Vagina (tissue), 2 donors: ENCODE results near the gene GALR1. TPM values are rescaled to one million over a fixed set of nuclear protein-coding genes. Genes with fewer than 3 reads are reported as not detected.

ENCODE experiments used
- DNase-seq, 2 donors: peaks; one replicate each; pipeline ENCODE4 v3.0.0-alpha.2; 2017; ENCODE audit errors: extremely low spot score in 2 of 2
- H3K27ac ChIP-seq: fragments of 200-600 bp; sonication (generic); one replicate; pipeline ENCODE4 v1.5.1; 2019
- H3K27me3 ChIP-seq: fragments of 200-600 bp; sonication (generic); one replicate; pipeline ENCODE4 v1.5.1; 2019
- H3K36me3 ChIP-seq, 2 donors: fragments of 200-600 bp; sonication (generic); one replicate each; pipeline ENCODE4 v1.5.1; 2017 to 2019
- H3K4me1 ChIP-seq: fragments of 200-600 bp; sonication (generic); one replicate; pipeline ENCODE4 v1.5.1; 2019
- H3K4me3 ChIP-seq, 2 donors: fragments of 200-600 bp; sonication (generic); 1 replicate in 1 of 2; 2 replicates in 1 of 2; pipeline ENCODE4 v1.5.1; 2016 to 2019
- H3K9me3 ChIP-seq: fragments of 200-600 bp; sonication (generic); one replicate; pipeline ENCODE4 v1.5.1; 2019
- CTCF ChIP-seq, 3 experiments: fragments of 450-650 bp in 2 of 3; fragments of 200-600 bp in 1 of 3; sonication (generic) in 1 of 3; IDR thresholded peaks; one replicate each; pipeline ENCODE4 v1.5.1; 2017 to 2019; ENCODE audit warnings: antibody characterized with exemption in 3 of 3, mild to moderate bottlenecking in 2 of 3, moderate library complexity in 2 of 3
- POLR2A ChIP-seq, 2 donors: fragments of 450-650 bp; IDR thresholded peaks; one replicate each; pipeline ENCODE4 v1.6.1; 2017; ENCODE audit warnings: antibody characterized with exemption in 2 of 2, mild to moderate bottlenecking in 2 of 2, moderate library complexity in 2 of 2
- POLR2AphosphoS5 ChIP-seq, 2 donors: sonication (generic); formaldehyde crosslinking; IDR thresholded peaks; one replicate each; pipeline ENCODE4 v1.9.0; 2017; ENCODE audit warnings: antibody characterized with exemption in 2 of 2, mild to moderate bottlenecking in 2 of 2, low read depth in 1 of 2; ENCODE audit not compliant: insufficient read depth in 1 of 2
- intact Hi-C: fragments of 100-400 bp; cut with DNase I; formaldehyde crosslinking; loops from one replicate; pipeline ENCODE4 v1.15.1; 2023
- total RNA-seq: library from RNA; depleted of rRNA; stranded (reverse); fragments of >200 nt; gene quantifications from one replicate; pipeline ENCODE4 v1.2.3, GENCODE V29; 2016

GALR1 gene, protein sequence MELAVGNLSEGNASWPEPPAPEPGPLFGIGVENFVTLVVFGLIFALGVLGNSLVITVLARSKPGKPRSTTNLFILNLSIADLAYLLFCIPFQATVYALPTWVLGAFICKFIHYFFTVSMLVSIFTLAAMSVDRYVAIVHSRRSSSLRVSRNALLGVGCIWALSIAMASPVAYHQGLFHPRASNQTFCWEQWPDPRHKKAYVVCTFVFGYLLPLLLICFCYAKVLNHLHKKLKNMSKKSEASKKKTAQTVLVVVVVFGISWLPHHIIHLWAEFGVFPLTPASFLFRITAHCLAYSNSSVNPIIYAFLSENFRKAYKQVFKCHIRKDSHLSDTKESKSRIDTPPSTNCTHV
- total RNA-seq = 0.98 TPM

DNA sequence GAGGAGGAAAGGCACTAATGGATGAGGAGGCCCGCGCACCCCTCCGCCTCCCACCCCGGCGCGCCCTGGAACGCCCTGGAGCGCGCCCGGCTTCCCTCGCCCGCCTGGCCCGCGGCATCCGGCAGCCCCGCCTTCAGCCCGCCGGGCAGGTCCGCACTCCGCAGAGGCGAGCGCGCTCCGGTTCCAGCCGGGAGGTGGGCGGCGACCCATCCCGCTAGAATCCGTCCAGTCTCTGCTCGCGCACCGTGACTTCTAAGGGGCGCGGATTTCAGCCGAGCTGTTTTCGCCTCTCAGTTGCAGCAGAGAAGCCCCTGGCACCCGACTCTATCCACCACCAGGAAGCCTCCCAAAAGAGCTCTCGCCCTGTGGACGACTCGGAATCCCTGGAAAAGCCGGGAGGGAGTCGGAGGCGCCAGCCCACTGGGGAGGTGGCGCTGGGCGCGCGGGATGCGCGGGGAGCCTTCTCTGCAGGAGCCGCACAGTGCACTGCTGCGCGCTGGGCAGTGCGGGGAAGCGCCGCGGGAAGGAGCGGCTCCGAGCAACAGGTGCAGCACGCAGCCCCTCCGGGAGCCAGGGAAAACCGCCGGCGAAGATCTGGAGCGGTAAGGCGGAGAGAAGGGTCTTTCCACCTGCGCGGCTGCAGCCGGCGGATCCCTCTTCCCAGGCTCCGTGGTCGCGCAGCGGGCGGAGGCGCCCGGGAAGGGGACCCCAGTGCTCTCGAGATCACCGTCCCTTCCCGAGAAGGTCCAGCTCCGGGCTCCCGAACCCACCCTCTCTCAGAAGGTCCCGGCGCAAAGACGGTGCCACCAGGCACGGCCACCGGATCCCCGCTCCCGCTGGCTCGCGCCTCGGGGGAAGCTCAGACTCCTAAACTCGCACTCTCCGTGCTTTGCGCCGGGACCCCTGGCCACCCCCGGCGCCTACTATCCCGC is at the start of gene GALR1:
Gene GALR1, plus strand, starts transcription at position 280 of the 932 bp plus-strand sequence. CDS start 701 bp downstream, outside the sequence.
- Histone ChIP-seq H3K9me3 (no peaks in the 10 kb centered on the region), H3K27me3 (peaks cover 6% of the 10 kb centered on the region), H3K27ac (no peak within 1 kb of the TSS), H3K36me3 (no peaks in the 10 kb centered on the region), H3K4me1 (peaks cover 26% of the 10 kb centered on the region), H3K4me3 (peak within 1 kb of the TSS; percentile 15 to 31)
- DNase-seq = peak in 1 of 2 donors; percentile 27
- intact Hi-C loops = no loop called here
- no peak for TF ChIP-seq POLR2A (IDR thresholded peaks at IDR 0.05)
- no peak for TF ChIP-seq CTCF (IDR thresholded peaks at IDR 0.05)

- H3K4me1 ChIP-seq = peaks cover 11% of the 10 kb centered on the region
- H3K9me3 ChIP-seq = no peaks in the 10 kb centered on the region
- no peaks in the 10 kb centered on the region for H3K27me3 ChIP-seq
- H3K27ac ChIP-seq = no peak overlapping the region
- no peak for TF ChIP-seq CTCF (IDR thresholded peaks at IDR 0.05)
- TF ChIP-seq POLR2A (IDR thresholded peaks at IDR 0.05) = no peak
- TF ChIP-seq POLR2AphosphoS5 (IDR thresholded peaks at IDR 0.05; ENCODE audit: insufficient read depth in 1 of 2, low read depth in 1 of 2) = no peak
- no peaks in the 10 kb centered on the region for H3K36me3 ChIP-seq
- no peak for DNase-seq
- intact Hi-C loops = no loop called here
- H3K4me3 ChIP-seq = no peak overlapping the region
Measured at GRCh38 chr18:77201506-77201905, 48.1 kb upstream of the GALR1 start.

- Histone ChIP-seq H3K36me3 (no peaks in the 10 kb centered on the region), H3K4me3 (no peak overlapping the region), H3K27ac (no peak overlapping the region), H3K4me1 (peaks cover 18% of the 10 kb centered on the region), H3K27me3 (no peaks in the 10 kb centered on the region), H3K9me3 (no peaks in the 10 kb centered on the region)
- TF ChIP-seq POLR2AphosphoS5 (IDR thresholded peaks at IDR 0.05; ENCODE audit: insufficient read depth in 1 of 2, low read depth in 1 of 2) = no peak
- no peak for TF ChIP-seq POLR2A (IDR thresholded peaks at IDR 0.05)
- no peak for TF ChIP-seq CTCF (IDR thresholded peaks at IDR 0.05)
- DNase-seq = no peak
- intact Hi-C loops = no loop called here
Measured at GRCh38 chr18:77202329-77202728, 47.3 kb upstream of the GALR1 start.

GRCh38 chr18:77203071-77203470 is 46.6 kb upstream of the GALR1 start:
- no peak overlapping the region for H3K4me3 ChIP-seq
- H3K4me1 ChIP-seq = peaks cover 25% of the 10 kb centered on the region
- H3K36me3 ChIP-seq = no peaks in the 10 kb centered on the region
- TF ChIP-seq POLR2A (IDR thresholded peaks at IDR 0.05) = no peak
- no peak for TF ChIP-seq CTCF (IDR thresholded peaks at IDR 0.05)
- TF ChIP-seq POLR2AphosphoS5 (IDR thresholded peaks at IDR 0.05; ENCODE audit: insufficient read depth in 1 of 2, low read depth in 1 of 2) = no peak
- H3K27me3 ChIP-seq = no peaks in the 10 kb centered on the region
- no peak for DNase-seq
- intact Hi-C loops = no loop called here
- no peaks in the 10 kb centered on the region for H3K9me3 ChIP-seq
- H3K27ac ChIP-seq = no peak overlapping the region
